Activated T-cell treated with anti-CD3 and anti-CD28 coated beads, Interleukin-2, amount 50 U/mL, for 4 hours (primary cell): Measurements from ENCODE around the gene FHAD1. TPM values are rescaled to one million over a fixed set of nuclear protein-coding genes. Genes with fewer than 3 reads are reported as not detected.

Source experiments
- ATAC-seq, 2 donors: fragments of 200-7000 bp; cut with Tn5 transposase; one replicate each; pipeline ENCODE4 v1.10.0; 2021
- DNase-seq: peaks from one replicate; pipeline ENCODE4 v3.0.0-alpha.2; 2020
- H3K27me3 Mint-ChIP-seq: one replicate; pipeline ENCODE4 v1.8.0; 2021; ENCODE audit warnings: low read depth, mixed read lengths
- H3K36me3 Mint-ChIP-seq: one replicate; pipeline ENCODE4 v1.8.0; 2022; ENCODE audit warnings: mixed read lengths; ENCODE audit not compliant: insufficient read depth
- H3K4me1 Mint-ChIP-seq: one replicate; pipeline ENCODE4 v1.8.0; 2021; ENCODE audit warnings: low read depth, mixed read lengths
- H3K4me3 Mint-ChIP-seq: one replicate; pipeline ENCODE4 v1.8.0; 2021; ENCODE audit warnings: mild to moderate bottlenecking, moderate library complexity, mixed read lengths
- H3K9me3 Mint-ChIP-seq: one replicate; pipeline ENCODE4 v1.8.0; 2021; ENCODE audit warnings: mixed read lengths
- total RNA-seq, 3 donors: library from RNA; stranded (reverse); gene quantifications; one replicate each; pipeline ENCODE4 v1.2.1, GENCODE V29; 2021

The FHAD1 gene
- total RNA-seq: under 1 TPM; 0.08 to 0.50 (median 0.20) TPM

DNA sequence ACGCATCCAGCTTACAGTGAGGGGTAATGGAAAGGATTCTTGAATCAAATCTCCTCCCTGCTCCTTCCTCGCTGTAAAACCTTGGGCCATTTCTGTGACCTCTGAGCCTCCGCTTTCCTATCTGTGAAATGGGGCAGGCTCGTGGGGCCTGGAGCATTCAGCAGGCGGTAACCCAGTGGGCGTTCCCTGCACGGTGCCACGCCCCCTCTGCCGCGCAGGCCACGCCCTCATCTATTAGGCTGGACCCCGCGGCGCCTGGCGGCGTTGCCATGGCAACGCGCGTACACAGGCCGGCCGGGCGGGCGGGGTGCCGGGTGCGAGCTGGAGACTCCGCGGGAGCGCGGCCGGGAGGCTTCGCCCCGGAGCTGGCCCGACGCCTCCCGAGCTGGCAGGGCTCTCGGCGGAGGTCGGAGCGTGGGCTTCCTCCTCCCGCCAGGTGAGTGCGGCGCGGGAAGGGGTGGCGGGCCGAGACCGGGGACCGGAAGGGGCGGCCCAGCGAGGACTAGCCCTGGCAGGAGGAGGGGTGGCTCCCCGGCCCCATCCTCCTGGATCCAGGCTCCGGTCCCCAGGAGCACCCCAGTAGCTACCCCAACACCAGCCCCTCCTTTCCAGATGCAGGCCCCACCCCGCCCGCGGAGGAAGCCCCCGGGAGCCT lies at the start of gene FHAD1:
Gene FHAD1 (plus strand): TSS at position 264 of the 655 bp plus-strand sequence. CDS start 4,562 bp downstream, outside the sequence.
- Mint-ChIP-seq H3K4me1 (peaks cover 41% of the 10 kb centered on the region), H3K4me3 (peak within 1 kb of the TSS; percentile 71), H3K9me3 (peaks cover 5% of the 10 kb centered on the region), H3K27me3 (peaks cover 33% of the 10 kb centered on the region), H3K36me3 (no peaks in the 10 kb centered on the region)
- peak; percentile 40 for DNase-seq
- peak in 1 of 2 donors; percentile 24 for ATAC-seq

DNA sequence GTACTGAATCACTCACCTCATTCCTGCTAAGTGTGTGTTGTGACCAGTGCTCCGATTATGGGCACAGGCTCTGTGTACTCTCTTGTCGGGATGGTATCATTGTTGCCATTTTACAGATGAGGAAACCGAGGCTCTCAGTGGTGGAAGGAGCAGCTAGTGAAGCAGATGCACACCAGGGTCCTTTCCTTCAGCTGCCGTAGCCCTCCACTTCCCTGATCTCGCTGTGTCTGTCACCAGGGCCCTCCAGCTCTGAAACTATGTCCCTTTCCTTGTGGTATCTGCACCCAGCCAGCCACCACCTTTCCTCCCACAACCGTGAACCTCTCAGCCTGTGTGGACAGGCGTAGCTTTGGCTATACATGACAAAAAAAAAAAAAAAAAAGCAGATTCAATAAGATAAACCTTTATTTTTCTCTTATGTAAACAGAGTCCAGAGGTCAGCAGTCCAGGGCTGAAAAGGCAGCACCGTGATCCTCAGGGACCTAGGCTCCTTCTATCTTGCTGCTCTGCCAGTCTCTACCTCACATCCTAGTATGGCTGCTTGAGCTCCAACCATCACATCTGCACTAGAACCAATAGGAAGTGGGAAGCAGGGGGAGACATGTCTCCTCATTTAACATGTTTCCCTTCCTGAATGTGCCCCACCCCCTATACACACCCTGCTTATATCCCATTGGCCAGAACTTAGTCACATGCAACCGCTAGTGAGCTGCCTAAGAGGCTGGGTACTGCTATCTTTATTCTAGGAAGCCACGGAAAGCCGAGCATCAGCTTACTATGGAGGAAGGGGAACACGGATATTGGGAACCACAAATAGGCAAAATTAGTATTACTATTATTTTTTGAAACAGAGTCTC lies 49.2 kb upstream of the FHAD1 start:
- H3K4me3 Mint-ChIP-seq: no peak overlapping the region
- no peaks in the 10 kb centered on the region for H3K9me3 Mint-ChIP-seq
- no peak for ATAC-seq
- no peak for DNase-seq
- no peaks in the 10 kb centered on the region for H3K4me1 Mint-ChIP-seq
- no peaks in the 10 kb centered on the region for H3K36me3 Mint-ChIP-seq
- no peaks in the 10 kb centered on the region for H3K27me3 Mint-ChIP-seq

DNA sequence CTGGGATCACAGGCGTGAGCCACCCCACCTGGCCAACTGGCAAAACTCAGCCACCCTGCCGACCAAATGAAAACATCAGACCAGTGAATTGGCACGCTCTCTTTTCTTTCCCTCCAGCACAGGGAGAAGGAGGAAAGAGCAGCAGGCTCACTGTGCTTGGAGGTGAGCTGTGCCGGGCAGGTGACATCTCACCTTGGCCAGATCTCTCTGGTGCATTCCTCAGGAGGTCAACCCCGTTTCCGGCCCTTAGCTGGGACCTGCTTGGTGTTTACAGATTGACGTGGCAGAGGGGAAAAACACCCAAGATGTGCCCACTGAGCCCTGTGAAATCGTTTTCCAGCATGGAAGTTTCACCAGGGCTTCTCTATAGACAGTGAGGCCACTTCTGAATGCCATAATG lies 48.3 kb upstream of the FHAD1 start:
- H3K27me3 Mint-ChIP-seq: no peaks in the 10 kb centered on the region
- no peaks in the 10 kb centered on the region for H3K9me3 Mint-ChIP-seq
- no peak overlapping the region for H3K4me3 Mint-ChIP-seq
- no peak for DNase-seq
- H3K36me3 Mint-ChIP-seq: no peaks in the 10 kb centered on the region
- H3K4me1 Mint-ChIP-seq: no peaks in the 10 kb centered on the region
- no peak for ATAC-seq

DNA sequence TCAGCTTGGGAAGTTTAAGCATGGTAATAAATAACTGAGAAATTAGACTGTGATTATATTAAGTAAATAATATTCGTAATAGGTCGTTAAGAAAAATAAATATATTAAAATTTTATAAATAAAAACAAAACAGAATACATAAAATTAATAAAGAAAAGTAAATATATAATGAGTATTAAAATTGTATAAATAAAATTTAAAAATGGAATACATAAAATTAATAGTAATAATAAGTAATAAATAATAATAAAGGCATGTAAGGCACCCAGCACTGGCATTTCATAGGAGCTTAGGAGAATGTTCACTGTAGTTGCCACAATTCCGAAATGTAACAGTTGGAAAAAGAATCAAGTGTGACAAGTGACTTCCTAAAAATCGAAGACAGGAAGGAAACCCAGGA lies 45.8 kb upstream of the FHAD1 start:
- Mint-ChIP-seq H3K36me3 (no peaks in the 10 kb centered on the region), H3K27me3 (no peaks in the 10 kb centered on the region), H3K4me3 (no peak overlapping the region), H3K9me3 (no peaks in the 10 kb centered on the region), H3K4me1 (no peaks in the 10 kb centered on the region)
- no peak for DNase-seq
- no peak for ATAC-seq

DNA sequence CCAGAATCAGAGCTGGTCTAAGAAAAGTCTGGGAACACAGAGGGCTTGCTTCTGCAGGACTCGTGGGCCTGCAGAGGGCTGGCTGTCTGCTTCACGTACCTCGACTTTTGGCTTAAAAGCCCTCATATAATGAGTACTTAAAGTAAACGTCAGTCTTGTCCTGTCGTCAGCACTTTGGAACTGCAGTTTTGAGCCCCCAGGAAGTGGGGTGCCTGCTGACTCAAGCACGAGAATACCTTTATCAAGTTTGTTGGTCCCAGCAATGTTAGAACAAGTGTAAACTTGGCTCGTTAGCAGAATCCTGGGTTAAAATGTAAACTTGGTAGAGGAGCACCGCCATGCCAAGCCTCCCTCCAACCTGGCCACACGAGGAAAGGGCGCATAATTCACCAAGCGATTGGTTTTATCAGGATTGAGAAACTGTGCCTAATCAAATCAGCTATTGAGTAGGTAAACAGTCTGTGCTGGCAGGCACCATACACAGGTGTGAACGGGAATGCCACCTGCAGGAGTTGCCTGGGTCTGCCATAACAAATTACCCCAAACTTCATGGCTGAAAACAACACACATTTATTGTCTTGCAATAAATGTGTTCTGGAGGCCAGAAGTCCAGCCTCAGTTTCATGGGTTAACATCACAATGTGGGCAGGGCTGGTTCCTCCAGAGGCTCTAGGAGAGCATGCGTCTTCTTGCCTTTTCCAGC lies 45.0 kb upstream of the FHAD1 start:
- Mint-ChIP-seq H3K4me1 (no peaks in the 10 kb centered on the region), H3K4me3 (no peak overlapping the region), H3K9me3 (no peaks in the 10 kb centered on the region), H3K36me3 (no peaks in the 10 kb centered on the region), H3K27me3 (no peaks in the 10 kb centered on the region)
- DNase-seq: no peak
- no peak for ATAC-seq

DNA sequence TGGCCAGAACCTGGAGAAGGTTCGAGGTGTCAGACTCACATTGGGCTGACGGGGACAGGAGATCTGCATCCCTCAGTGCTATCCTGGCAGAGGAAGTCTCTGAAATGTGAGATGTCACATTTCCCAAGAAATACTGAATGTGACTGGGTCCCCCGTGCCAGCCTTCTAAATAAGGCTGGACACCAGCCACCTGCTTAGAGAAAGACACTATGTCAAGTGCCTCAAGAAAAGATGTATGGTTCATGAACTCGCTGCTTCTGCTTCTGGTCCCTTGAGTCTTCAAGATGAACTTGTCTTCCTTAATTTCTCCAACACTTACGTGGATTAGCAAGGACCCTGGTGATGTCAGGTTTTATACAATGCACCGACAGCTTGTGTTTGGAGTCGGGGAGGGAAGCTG lies 42.1 kb upstream of the FHAD1 start:
- Mint-ChIP-seq H3K27me3 (peaks cover 7% of the 10 kb centered on the region), H3K36me3 (no peaks in the 10 kb centered on the region), H3K4me3 (no peak overlapping the region), H3K4me1 (no peaks in the 10 kb centered on the region), H3K9me3 (no peaks in the 10 kb centered on the region)
- ATAC-seq: no peak
- DNase-seq: no peak

DNA sequence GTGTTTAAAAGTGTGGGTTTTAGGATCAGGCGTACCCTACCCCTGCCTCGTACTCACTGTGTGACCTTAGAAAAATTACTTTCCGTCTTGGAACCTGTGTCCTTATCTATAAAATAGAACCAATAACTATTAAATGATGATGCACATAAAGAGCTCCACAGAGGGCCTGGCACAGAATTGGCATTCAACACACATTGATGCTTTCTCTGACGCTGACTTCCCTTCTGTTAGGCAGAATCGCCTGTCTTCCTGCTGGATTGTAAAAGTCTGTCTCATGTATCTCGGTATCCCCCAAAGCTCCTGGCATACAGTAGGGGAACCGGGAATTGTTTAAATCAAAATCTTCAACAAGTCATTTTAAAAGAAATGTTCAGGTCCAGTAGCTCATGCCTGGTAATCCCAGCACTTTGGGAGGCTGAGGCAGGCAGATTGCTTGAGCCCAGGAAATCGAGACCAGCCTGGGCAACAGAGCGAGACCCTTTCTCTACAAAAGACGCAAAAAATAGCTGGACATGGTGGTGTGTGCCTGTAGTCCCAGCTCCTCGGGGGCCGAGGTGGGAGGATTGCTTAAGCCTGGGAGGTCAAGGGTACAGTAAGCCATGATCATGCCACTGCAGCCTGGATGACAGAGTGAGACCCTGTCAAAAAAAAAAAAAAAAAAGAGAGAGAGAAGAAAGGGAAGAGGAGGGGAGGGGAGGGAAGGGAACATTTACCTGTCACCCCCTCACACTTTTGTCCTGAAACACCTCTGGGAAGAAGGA lies 41.3 kb upstream of the FHAD1 start:
- peaks cover 7% of the 10 kb centered on the region for H3K27me3 Mint-ChIP-seq
- no peaks in the 10 kb centered on the region for H3K9me3 Mint-ChIP-seq
- no peaks in the 10 kb centered on the region for H3K36me3 Mint-ChIP-seq
- no peak for DNase-seq
- no peak overlapping the region for H3K4me3 Mint-ChIP-seq
- no peaks in the 10 kb centered on the region for H3K4me1 Mint-ChIP-seq
- ATAC-seq: no peak

DNA sequence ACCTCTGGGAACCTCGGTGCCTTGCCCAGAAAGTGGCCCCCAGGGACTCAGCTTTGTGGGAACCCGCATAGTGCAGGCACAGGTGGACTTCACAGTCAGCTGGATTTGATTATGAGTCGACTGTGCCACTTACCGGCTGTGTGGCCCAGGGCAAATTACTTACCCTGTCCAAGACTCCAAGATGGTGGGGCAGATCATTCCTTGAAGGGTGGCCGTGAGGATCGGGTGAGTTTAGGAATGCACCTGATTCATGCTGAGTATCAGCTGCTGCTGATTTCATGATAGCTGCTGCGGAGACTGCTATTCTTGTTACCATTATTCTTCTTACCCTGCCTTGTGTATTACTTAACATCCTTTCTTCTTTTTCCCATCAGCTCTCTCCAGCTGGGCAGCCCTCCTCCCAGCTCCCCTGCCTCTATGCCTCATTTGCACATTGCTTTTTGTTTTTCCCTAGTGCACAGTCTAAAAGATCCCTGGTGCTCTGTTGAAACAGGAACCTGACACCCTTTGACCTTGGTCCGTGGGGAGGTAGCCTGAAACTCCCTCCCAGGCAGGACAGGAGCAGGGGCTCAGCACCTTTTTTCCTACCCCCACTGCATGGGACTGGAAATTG lies 40.5 kb upstream of the FHAD1 start:
- H3K4me3 Mint-ChIP-seq: no peak overlapping the region
- no peak for DNase-seq
- H3K9me3 Mint-ChIP-seq: no peaks in the 10 kb centered on the region
- H3K4me1 Mint-ChIP-seq: no peaks in the 10 kb centered on the region
- H3K36me3 Mint-ChIP-seq: no peaks in the 10 kb centered on the region
- no peak for ATAC-seq
- peaks cover 9% of the 10 kb centered on the region for H3K27me3 Mint-ChIP-seq

DNA sequence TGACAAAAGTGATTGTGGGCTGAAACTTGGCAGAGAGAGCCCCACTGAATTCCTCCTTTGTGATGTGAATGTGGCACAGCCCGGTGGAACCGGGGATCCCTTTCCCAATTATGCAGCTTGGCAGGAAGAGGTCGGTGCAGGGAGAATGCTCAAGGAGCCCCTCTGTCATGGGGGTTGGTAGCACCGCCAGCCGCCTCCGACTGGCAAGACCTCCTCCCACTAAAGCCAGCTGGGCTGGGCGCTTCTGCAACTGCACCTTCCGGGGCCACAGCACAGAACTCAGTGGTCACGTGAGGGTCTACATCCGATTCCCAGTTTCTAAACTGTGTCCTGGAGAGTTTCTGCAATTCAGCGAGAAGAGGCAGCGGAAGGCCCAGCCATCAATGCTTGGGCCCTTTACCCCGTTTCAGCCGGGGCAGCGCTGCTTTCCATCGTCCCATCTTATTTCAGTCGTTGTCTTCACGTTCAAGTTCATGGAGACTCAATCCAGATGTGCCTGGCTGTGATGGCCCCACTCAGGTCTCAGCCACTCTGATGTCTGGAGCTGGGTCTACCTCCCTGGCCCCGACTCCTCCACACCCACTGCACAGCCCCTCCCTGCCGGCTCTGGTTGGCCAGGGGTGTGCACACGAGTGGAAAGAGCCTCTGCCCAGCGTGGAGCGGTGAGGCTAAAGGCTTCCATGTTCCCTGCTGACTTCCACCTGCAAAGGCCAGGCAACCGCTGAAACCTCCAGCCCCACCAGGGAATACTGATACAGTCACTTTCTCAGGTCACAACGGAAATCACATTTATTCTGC lies 39.8 kb upstream of the FHAD1 start:
- no peaks in the 10 kb centered on the region for H3K36me3 Mint-ChIP-seq
- DNase-seq (no peak), ATAC-seq (no peak)
- H3K27me3 Mint-ChIP-seq: peaks cover 10% of the 10 kb centered on the region
- H3K4me1 Mint-ChIP-seq: no peaks in the 10 kb centered on the region
- no peak overlapping the region for H3K4me3 Mint-ChIP-seq
- H3K9me3 Mint-ChIP-seq: no peaks in the 10 kb centered on the region

DNA sequence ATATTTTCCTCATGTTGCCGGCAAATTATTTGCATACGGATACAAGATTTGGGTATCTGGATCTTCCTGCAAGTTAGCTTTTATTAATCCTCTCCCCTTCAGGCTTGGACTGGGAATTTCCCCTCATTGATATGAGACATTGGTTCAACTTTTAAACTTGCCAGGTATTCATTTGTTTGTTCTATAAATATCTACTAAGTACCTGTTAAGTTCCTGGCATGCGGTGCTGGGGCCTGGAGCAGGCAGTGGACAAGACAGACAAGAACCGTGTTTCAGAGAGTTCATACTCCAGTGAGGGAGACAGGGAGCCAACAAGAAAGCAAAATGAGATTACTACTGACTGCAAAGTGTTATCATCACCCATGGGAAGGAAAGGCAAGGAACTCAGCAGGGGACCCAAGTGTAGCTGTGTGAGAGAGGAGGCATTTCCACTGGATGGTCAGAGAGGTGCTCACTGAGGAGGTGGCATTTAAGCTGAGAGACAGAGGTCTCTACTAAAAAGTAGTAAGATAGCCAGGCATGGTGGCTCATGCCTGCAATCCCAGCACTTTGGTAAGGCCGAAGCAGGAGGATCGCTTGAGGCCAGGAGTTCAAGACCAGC lies 39.1 kb upstream of the FHAD1 start:
- no peak for ATAC-seq
- no peak overlapping the region for H3K4me3 Mint-ChIP-seq
- no peaks in the 10 kb centered on the region for H3K9me3 Mint-ChIP-seq
- no peaks in the 10 kb centered on the region for H3K4me1 Mint-ChIP-seq
- H3K27me3 Mint-ChIP-seq: peaks cover 15% of the 10 kb centered on the region
- no peak for DNase-seq
- no peaks in the 10 kb centered on the region for H3K36me3 Mint-ChIP-seq

DNA sequence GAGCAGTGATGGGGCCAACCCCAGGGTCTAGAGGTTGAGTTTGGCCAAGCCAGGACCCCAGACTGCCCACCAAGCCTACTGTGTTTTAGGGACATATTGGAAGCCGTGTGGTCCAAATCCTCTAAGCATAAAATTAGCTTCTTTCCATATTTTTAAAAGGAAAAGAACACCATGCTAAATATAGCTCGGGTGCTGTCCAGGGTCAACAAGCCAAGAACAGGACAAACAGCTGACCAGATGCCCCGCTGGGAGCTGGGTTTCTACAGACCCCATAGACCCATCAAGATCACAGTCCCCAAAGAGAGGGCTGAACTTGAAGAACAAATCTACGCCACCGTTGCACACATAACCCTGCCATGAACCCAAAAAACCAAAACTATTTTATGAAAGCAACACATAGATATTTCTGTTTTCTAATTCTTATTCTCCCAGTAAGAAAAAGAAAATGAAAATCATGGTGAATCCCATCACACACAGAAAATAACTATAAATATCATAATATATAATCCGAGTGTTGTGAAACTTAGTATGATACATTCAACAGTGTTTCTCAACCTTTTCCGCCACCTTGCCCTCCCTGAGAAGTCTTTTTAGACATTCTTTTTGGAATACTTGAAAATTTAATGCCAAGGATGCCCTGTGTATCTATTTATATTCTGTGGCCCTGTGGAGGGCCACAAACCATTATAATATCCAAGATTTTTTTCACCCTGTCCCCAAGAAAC lies 36.2 kb upstream of the FHAD1 start:
- DNase-seq (no peak), ATAC-seq (no peak)
- no peaks in the 10 kb centered on the region for H3K4me1 Mint-ChIP-seq
- no peak overlapping the region for H3K4me3 Mint-ChIP-seq
- H3K36me3 Mint-ChIP-seq: no peaks in the 10 kb centered on the region
- H3K9me3 Mint-ChIP-seq: no peaks in the 10 kb centered on the region
- H3K27me3 Mint-ChIP-seq: peaks cover 16% of the 10 kb centered on the region

DNA sequence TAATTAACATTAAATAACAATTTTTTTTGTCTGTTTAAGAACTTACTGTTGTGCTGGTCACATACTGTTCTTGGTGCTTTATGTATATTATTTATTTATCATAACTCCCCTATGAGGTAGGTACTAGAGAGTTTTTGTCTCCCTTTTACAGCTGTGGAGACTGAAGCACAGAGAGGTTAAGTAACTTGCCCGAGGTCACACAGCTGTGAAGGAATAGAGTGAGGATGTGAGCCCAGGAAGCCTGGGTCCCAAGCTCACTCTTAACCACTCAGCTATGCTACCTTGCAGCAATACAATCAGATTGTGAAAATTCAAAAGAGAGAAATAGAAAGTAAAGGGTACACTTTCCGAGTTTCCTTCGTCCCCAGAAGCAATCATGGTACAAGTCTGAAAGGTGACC lies 35.6 kb upstream of the FHAD1 start:
- Mint-ChIP-seq H3K27me3 (peaks cover 16% of the 10 kb centered on the region), H3K36me3 (no peaks in the 10 kb centered on the region), H3K9me3 (no peaks in the 10 kb centered on the region), H3K4me1 (no peaks in the 10 kb centered on the region), H3K4me3 (no peak overlapping the region)
- no peak for ATAC-seq
- DNase-seq: no peak
